H54 (cell line): Measurements from ENCODE around the gene GTPBP10.

Experiments
- DNase-seq: peaks from one replicate; pipeline ENCODE4 v3.0.0; 2011; ENCODE audit warnings: low spot score, mixed read lengths; ENCODE audit not compliant: insufficient read length
- FAIRE-seq: peaks from 3 replicates; lab custom pipeline; 2011; peaks lifted over from hg19 to GRCh38; lab: Jason Lieb, UNC
- POLR2A ChIP-seq: IDR thresholded peaks from 2 replicates; pipeline ENCODE4 v1.6.1; 2011; ENCODE audit warnings: low read depth, mild to moderate bottlenecking, low read length

The GTPBP10 gene

GRCh38 chr7:90391488-90391887 lies 45.0 kb downstream of the GTPBP10 start:
- no peak for FAIRE-seq

GRCh38 chr7:90396420-90396819 lies 49.9 kb downstream of the GTPBP10 start:
- DNase-seq = no peak
- no peak for TF ChIP-seq POLR2A
- FAIRE-seq = no peak

More at GRCh38 chr7:90391488-90391887, 45.0 kb downstream of the GTPBP10 start:
- DNase-seq = no peak
- TF ChIP-seq POLR2A = no peak

- no peak for FAIRE-seq
- no peak for DNase-seq
These were observed 55.5 kb downstream of the GTPBP10 start for GRCh38 chr7:90401989-90402388.

GRCh38 chr7:90402785-90403173 lies 56.3 kb downstream of the GTPBP10 start:
- FAIRE-seq (no peak), DNase-seq (no peak)
- no peak for TF ChIP-seq POLR2A

More at GRCh38 chr7:90401989-90402388, 55.5 kb downstream of the GTPBP10 start:
- no peak for TF ChIP-seq POLR2A

- peak; percentile 96 for FAIRE-seq
- TF ChIP-seq POLR2A = peak; percentile 69
- peak; percentile 70 for DNase-seq
These were observed 56.9 kb downstream of the GTPBP10 start, which contains the start of gene CLDN12 for GRCh38 chr7:90403174-90404113. CLDN12 (plus strand) TSS chr7:90403461; CDS start chr7:90412677, 9,216 bp downstream.

GRCh38 chr7:90404777-90405176 lies 58.3 kb downstream of the GTPBP10 start:
- FAIRE-seq (no peak), DNase-seq (no peak)
- no peak for TF ChIP-seq POLR2A

- FAIRE-seq = no peak
- no peak for DNase-seq
- no peak for TF ChIP-seq POLR2A
These were observed 60.9 kb downstream of the GTPBP10 start for GRCh38 chr7:90407484-90407821.

- FAIRE-seq = no peak
- no peak for DNase-seq
- no peak for TF ChIP-seq POLR2A
These were observed 61.6 kb downstream of the GTPBP10 start for GRCh38 chr7:90408142-90408541.

- TF ChIP-seq POLR2A = no peak
- FAIRE-seq (no peak), DNase-seq (no peak)
These were observed 63.2 kb downstream of the GTPBP10 start for GRCh38 chr7:90409667-90410066.

- TF ChIP-seq POLR2A = no peak
- DNase-seq (no peak), FAIRE-seq (no peak)
These were observed 65.0 kb downstream of the GTPBP10 start for GRCh38 chr7:90411510-90411909.

- DNase-seq (no peak), FAIRE-seq (no peak)
- no peak for TF ChIP-seq POLR2A
These were observed 66.1 kb downstream of the GTPBP10 start for GRCh38 chr7:90412458-90413184.

- DNase-seq (no peak), FAIRE-seq (no peak)
- TF ChIP-seq POLR2A = no peak
These were observed 66.6 kb downstream of the GTPBP10 start for GRCh38 chr7:90413185-90413528.

GRCh38 chr7:90421651-90422050 lies 75.1 kb downstream of the GTPBP10 start:
- no peak for TF ChIP-seq POLR2A
- FAIRE-seq = no peak
- no peak for DNase-seq

GRCh38 chr7:90424720-90425119 lies 78.2 kb downstream of the GTPBP10 start:
- FAIRE-seq = no peak
- no peak for DNase-seq
- no peak for TF ChIP-seq POLR2A
